A549 (cell line): Measurements from ENCODE around the gene SHISA3. TPM values are rescaled to one million over a fixed set of nuclear protein-coding genes. Genes with fewer than 3 reads are reported as not detected.

ENCODE experiments used
- ATAC-seq, 2 experiments: fragments of 200-7000 bp in 1 of 2; fragments of >200 bp in 1 of 2; cut with Nextera tagmentation in 1 of 2; cut with Tn5 transposase in 1 of 2; 3 replicates each; pipeline versions ENCODE4 v1.8.0 to v1.9.1; 2018 to 2020; ENCODE audit warnings: mild to moderate bottlenecking in 1 of 2, moderate library complexity in 1 of 2
- CTCF ChIA-PET: fragments of 300-600 bp; sonication (Branson Sonifier 250); formaldehyde crosslinking; extraction: SDS; loops from one replicate; lab custom pipeline; 2021; ENCODE audit warnings: antibody characterized with exemption, inconsistent platforms; lab: Yijun Ruan, JAX
- POLR2A ChIA-PET: fragments of 350-600 bp; formaldehyde crosslinking; extraction: SDS; loops from one replicate; lab custom pipeline; 2021; ENCODE audit warnings: antibody characterized with exemption, inconsistent platforms; lab: Yijun Ruan, JAX
- DNase-seq, 2 experiments: peaks; one replicate each; pipeline versions ENCODE4 v3.0.0 to v3.0.0-alpha.2; 2011 to 2016; ENCODE audit warnings: low read depth in 1 of 2, low spot score in 1 of 2
- FAIRE-seq: peaks from 2 replicates; lab custom pipeline; 2011; peaks lifted over from hg19 to GRCh38; lab: Jason Lieb, UNC
- H3K27ac ChIP-seq, 2 experiments: fragments of >200 bp; sonication (Bioruptor Twin); formaldehyde crosslinking; 3 replicates each; pipeline ENCODE4 v1.5.1; 2016 to 2017
- H3K4me1 ChIP-seq: fragments of >200 bp; sonication (Bioruptor Twin); formaldehyde crosslinking; 3 replicates; pipeline ENCODE4 v1.6.1; 2016
- H3K4me2 ChIP-seq: fragments of >200 bp; sonication (Bioruptor Twin); formaldehyde crosslinking; 3 replicates; pipeline ENCODE4 v1.6.1; 2016
- H3K4me3 ChIP-seq: fragments of >200 bp; sonication (Bioruptor Twin); formaldehyde crosslinking; 3 replicates; pipeline ENCODE4 v1.5.1; 2016
- H3K9me3 ChIP-seq: fragments of >200 bp; sonication (Bioruptor Twin); formaldehyde crosslinking; 3 replicates; pipeline ENCODE4 v1.6.1; 2016
- BHLHE40 ChIP-seq: IDR thresholded peaks from 2 replicates; pipeline ENCODE4 v1.6.1; 2012; ENCODE audit warnings: low read depth, low read length, inconsistent platforms
- CEBPB ChIP-seq, 2 experiments: fragments of >200 bp in 1 of 2; sonication (Bioruptor Twin) in 1 of 2; formaldehyde crosslinking in 1 of 2; IDR thresholded peaks; 2 replicates each; pipeline ENCODE4 v1.6.1; 2012 to 2016
- CHD2 ChIP-seq: fragments of 150-350 bp; IDR thresholded peaks from 2 replicates; pipeline ENCODE4 v1.6.1; 2014; ENCODE audit warnings: low read length; ENCODE audit not compliant: partially characterized antibody
- CHD4 ChIP-seq: fragments of 200-600 bp; sonication (generic); IDR thresholded peaks from 2 replicates; pipeline ENCODE4 v1.6.1; 2016; ENCODE audit warnings: antibody characterized with exemption, mild to moderate bottlenecking, borderline replicate concordance
- EHF ChIP-seq: fragments of 250-450 bp; sonication (Bioruptor Pico); IDR thresholded peaks from 2 replicates; pipeline ENCODE4 v1.5.0; 2020; ENCODE audit warnings: mild to moderate bottlenecking
- EP300 ChIP-seq, 2 experiments: fragments of >200 bp; sonication (Bioruptor Twin); formaldehyde crosslinking; IDR thresholded peaks; 2 replicates in 1 of 2; 3 replicates in 1 of 2; pipeline ENCODE4 v1.6.1; 2016 to 2017
- FOXS1 ChIP-seq: fragments of 250-450 bp; sonication (Bioruptor Pico); IDR thresholded peaks from 2 replicates; pipeline ENCODE4 v1.5.0; 2020; ENCODE audit warnings: mild to moderate bottlenecking, moderate library complexity
- HDAC2 ChIP-seq: fragments of 200-600 bp; sonication (generic); IDR thresholded peaks from 2 replicates; pipeline ENCODE4 v1.6.1; 2016
- HMGXB4 ChIP-seq: fragments of 250-450 bp; sonication (Bioruptor Pico); IDR thresholded peaks from 2 replicates; pipeline ENCODE4 v1.5.0; 2021; ENCODE audit warnings: mild to moderate bottlenecking, moderate library complexity, borderline replicate concordance
- JUN ChIP-seq, 2 experiments: fragments of >200 bp; sonication (Bioruptor Twin); formaldehyde crosslinking; IDR thresholded peaks; 2 replicates in 1 of 2; 3 replicates in 1 of 2; pipeline ENCODE4 v1.6.1; 2016 to 2017
- MAFK ChIP-seq: fragments of 450-650 bp; IDR thresholded peaks from 2 replicates; pipeline ENCODE4 v1.6.1; 2014; ENCODE audit not compliant: partially characterized antibody
- MAZ ChIP-seq: fragments of 150-350 bp; IDR thresholded peaks from 2 replicates; pipeline ENCODE4 v1.6.1; 2014; ENCODE audit warnings: antibody characterized with exemption, low read depth, low read length, borderline replicate concordance
- NPAS2 ChIP-seq: fragments of 250-450 bp; sonication (Bioruptor Pico); IDR thresholded peaks from 2 replicates; pipeline ENCODE4 v1.8.0; 2022; ENCODE audit warnings: mild to moderate bottlenecking, moderate library complexity, borderline replicate concordance
- NR3C1 ChIP-seq: fragments of >200 bp; sonication (Bioruptor Twin); formaldehyde crosslinking; IDR thresholded peaks from 3 replicates; pipeline ENCODE4 v1.6.1; 2017
- PHF8 ChIP-seq: fragments of 200-600 bp; sonication (generic); IDR thresholded peaks from 2 replicates; pipeline ENCODE4 v1.6.1; 2016; ENCODE audit warnings: low read depth, mild to moderate bottlenecking, antibody characterized with exemption, moderate library complexity, borderline replicate concordance
- POLR2AphosphoS2 ChIP-seq: conservative IDR thresholded peaks from 2 replicates; pipeline ENCODE4 v1.6.1; 2012; ENCODE audit warnings: low read length, improper control_type of control experiment, inconsistent platforms
- SREBF2 ChIP-seq: fragments of 450-650 bp; IDR thresholded peaks from 2 replicates; pipeline ENCODE4 v1.6.1; 2014; ENCODE audit warnings: mild to moderate bottlenecking, moderate library complexity
- ZFP36 ChIP-seq: fragments of 450-650 bp; IDR thresholded peaks from 2 replicates; pipeline ENCODE4 v1.6.1; 2014; ENCODE audit warnings: borderline replicate concordance; ENCODE audit not compliant: partially characterized antibody
- ZSCAN20 ChIP-seq: fragments of 250-450 bp; sonication (Bioruptor Pico); IDR thresholded peaks from 2 replicates; pipeline ENCODE4 v1.8.0; 2022; ENCODE audit warnings: mild to moderate bottlenecking, moderate library complexity
- WGBS: methylation state at CpG from one replicate; pipeline ENCODE4 v1.1.6; 2017; ENCODE audit errors: missing lambda C conversion rate; 5-methylcytosine and 5-hydroxymethylcytosine counted together
- polyA plus RNA-seq, 4 experiments: library from polyadenylated mRNA; depleted of rRNA in 3 of 4; stranded (reverse); fragments of >200 nt; fragmentation: RNase III in 1 of 4; extraction: RNeasy Plus Mini Kit Qiagen cat#74134 plus additional on column Dnase treatment in 1 of 4; gene quantifications; 2 replicates in 3 of 4; 3 replicates in 1 of 4; pipeline ENCODE4 v1.2.3, GENCODE V29; 2011 to 2017
- TF ChIP-seq, protein P1 (sequence below): fragments of 200-600 bp; sonication (generic); IDR thresholded peaks from 2 replicates; pipeline ENCODE4 v1.6.1; 2016; ENCODE audit warnings: antibody characterized with exemption, mild to moderate bottlenecking, moderate library complexity
- TF ChIP-seq, protein P2 (sequence below): fragments of 450-650 bp; IDR thresholded peaks from 2 replicates; pipeline ENCODE4 v1.6.1; 2014; ENCODE audit warnings: antibody characterized with exemption

SHISA3 gene
- polyA plus RNA-seq, 2 of the 4 experiments (the other 2 are of a cell fraction) = not detected

- no peak overlapping the region for H3K27ac ChIP-seq
- TF ChIP-seq NR3C1 (no peak), HMGXB4 (CRISPR knock-in tag) (no peak), EP300 (IDR thresholded peaks at IDR 0.05) (no peak), HDAC2 (no peak), MAFK (no peak), POLR2AphosphoS2 (no peak), FOXS1 (CRISPR knock-in tag) (no peak), CHD2 (no peak), JUN (IDR thresholded peaks at IDR 0.05) (no peak), NPAS2 (CRISPR knock-in tag) (no peak), ZFP36 (no peak)
- H3K9me3 ChIP-seq = no peaks in the 10 kb centered on the region
- ChIA-PET CTCF (interaction anchor here (1.3 kb wide), 1 partner anchor 19 kb away, joined by 3 read pairs; no protein-coding TSS in a partner anchor), POLR2A (no interaction called here)
- FAIRE-seq (no peak), DNase-seq (no peak), ATAC-seq (no peak)
- no peak overlapping the region for H3K4me3 ChIP-seq
- WGBS = 43% methylated on average over 3 of the region's 5 CpGs
- H3K4me1 ChIP-seq = no peaks in the 10 kb centered on the region
- H3K4me2 ChIP-seq = no peak overlapping the region
Measured at GRCh38 chr4:42391981-42392380, 5.3 kb upstream of the SHISA3 start.

DNA sequence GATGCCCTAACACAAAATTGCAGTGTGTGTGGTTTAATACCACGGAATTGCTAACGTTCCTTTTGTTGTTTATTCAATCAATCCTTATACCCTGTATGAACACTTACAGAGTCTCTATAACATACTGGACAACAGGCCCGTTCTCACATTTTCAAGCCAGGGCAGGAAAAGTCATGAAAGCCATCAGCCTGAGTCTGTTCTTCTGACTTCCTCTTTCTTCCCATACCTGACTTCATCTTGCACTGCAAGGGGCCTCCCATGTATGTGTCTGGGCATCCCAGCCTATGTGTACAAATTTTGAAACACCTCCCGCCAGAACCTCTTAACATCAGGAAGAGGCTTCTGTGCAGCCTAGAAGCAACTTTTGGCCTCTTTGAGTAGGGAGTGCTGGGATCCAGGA lies 4.9 kb upstream of the SHISA3 start:
- ChIA-PET CTCF (interaction anchor here (1.3 kb wide), 1 partner anchor 19 kb away, joined by 3 read pairs; no protein-coding TSS in a partner anchor), POLR2A (no interaction called here)
- ATAC-seq (no peak), DNase-seq (no peak)
- Histone ChIP-seq H3K4me1 (no peaks in the 10 kb centered on the region), H3K9me3 (no peaks in the 10 kb centered on the region), H3K4me2 (no peak overlapping the region), H3K4me3 (no peak overlapping the region), H3K27ac (no peak overlapping the region)
- TF ChIP-seq CHD2 (no peak), ZSCAN20 (CRISPR knock-in tag) (no peak), PHF8 (no peak), MAZ (no peak), HDAC2 (no peak)
- TF ChIP-seq, all 56 proteins: peak for 0
- WGBS = 52% methylated on average over 4 of the region's 4 CpGs
- FAIRE-seq = no peak

DNA sequence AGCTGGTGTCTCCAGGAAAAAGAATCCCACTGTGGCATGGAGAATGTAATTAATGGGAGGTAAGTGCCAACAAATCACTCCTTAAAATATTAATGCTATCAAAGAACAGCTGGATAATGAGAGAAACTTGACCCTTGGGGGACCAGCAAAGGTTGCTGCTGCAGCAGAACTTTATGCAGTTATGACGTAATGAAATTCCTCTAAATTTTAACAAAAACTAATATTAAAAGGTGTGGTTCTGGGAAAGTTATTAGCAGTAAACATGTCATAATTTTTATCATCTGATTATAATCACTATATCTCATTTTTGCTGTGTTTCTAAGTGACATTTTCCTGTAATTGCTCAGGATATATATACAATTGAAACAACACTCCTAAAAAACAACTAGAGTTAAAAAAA lies 1.7 kb upstream of the SHISA3 start:
- ATAC-seq = no peak

GRCh38 chr4:42396361-42396751 lies 932 bp upstream of the SHISA3 start:
- H3K4me3 ChIP-seq = no peak overlapping the region

More for the DNA sequence above, 1.7 kb upstream of the SHISA3 start:
- FAIRE-seq = no peak
- H3K4me1 ChIP-seq = no peaks in the 10 kb centered on the region
- POLR2A ChIA-PET = no interaction called here
- no peak for TF ChIP-seq ZSCAN20 (CRISPR knock-in tag)
- no peak overlapping the region for H3K4me2 ChIP-seq
- H3K9me3 ChIP-seq = no peaks in the 10 kb centered on the region
- CTCF ChIA-PET = interaction anchor here (1.2 kb wide), 1 partner anchor 24 kb away, joined by 4 read pairs; no protein-coding TSS in a partner anchor
- DNase-seq = no peak
- no peak overlapping the region for H3K4me3 ChIP-seq
- WGBS = 58% methylated on average over 1 of the region's 1 CpG
- no peak overlapping the region for H3K27ac ChIP-seq

More at GRCh38 chr4:42396361-42396751, 932 bp upstream of the SHISA3 start:
- Histone ChIP-seq H3K27ac (no peak overlapping the region), H3K4me2 (no peak overlapping the region), H3K9me3 (no peaks in the 10 kb centered on the region)
- POLR2A ChIA-PET = no interaction called here
- FAIRE-seq = no peak
- TF ChIP-seq, protein P1, sequence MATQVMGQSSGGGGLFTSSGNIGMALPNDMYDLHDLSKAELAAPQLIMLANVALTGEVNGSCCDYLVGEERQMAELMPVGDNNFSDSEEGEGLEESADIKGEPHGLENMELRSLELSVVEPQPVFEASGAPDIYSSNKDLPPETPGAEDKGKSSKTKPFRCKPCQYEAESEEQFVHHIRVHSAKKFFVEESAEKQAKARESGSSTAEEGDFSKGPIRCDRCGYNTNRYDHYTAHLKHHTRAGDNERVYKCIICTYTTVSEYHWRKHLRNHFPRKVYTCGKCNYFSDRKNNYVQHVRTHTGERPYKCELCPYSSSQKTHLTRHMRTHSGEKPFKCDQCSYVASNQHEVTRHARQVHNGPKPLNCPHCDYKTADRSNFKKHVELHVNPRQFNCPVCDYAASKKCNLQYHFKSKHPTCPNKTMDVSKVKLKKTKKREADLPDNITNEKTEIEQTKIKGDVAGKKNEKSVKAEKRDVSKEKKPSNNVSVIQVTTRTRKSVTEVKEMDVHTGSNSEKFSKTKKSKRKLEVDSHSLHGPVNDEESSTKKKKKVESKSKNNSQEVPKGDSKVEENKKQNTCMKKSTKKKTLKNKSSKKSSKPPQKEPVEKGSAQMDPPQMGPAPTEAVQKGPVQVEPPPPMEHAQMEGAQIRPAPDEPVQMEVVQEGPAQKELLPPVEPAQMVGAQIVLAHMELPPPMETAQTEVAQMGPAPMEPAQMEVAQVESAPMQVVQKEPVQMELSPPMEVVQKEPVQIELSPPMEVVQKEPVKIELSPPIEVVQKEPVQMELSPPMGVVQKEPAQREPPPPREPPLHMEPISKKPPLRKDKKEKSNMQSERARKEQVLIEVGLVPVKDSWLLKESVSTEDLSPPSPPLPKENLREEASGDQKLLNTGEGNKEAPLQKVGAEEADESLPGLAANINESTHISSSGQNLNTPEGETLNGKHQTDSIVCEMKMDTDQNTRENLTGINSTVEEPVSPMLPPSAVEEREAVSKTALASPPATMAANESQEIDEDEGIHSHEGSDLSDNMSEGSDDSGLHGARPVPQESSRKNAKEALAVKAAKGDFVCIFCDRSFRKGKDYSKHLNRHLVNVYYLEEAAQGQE = no peak
- TF ChIP-seq SREBF2 (no peak), POLR2AphosphoS2 (no peak), CEBPB (IDR thresholded peaks at IDR 0.05) (no peak), CHD4 (no peak), MAZ (no peak), FOXS1 (CRISPR knock-in tag) (no peak), BHLHE40 (no peak), EHF (CRISPR knock-in tag) (no peak), MAFK (no peak)
- TF ChIP-seq, protein P2, sequence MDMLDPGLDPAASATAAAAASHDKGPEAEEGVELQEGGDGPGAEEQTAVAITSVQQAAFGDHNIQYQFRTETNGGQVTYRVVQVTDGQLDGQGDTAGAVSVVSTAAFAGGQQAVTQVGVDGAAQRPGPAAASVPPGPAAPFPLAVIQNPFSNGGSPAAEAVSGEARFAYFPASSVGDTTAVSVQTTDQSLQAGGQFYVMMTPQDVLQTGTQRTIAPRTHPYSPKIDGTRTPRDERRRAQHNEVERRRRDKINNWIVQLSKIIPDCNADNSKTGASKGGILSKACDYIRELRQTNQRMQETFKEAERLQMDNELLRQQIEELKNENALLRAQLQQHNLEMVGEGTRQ = no peak
- TF ChIP-seq, all 56 proteins: peak for 0
- DNase-seq = no peak
- 82% methylated on average over 17 of the region's 17 CpGs for WGBS
- H3K4me1 ChIP-seq = no peaks in the 10 kb centered on the region
- ATAC-seq = no peak
- CTCF ChIA-PET = no interaction called here
